ENCODE measurements around the gene CRLF2. TPM values are rescaled to one million over a fixed set of nuclear protein-coding genes. Genes with fewer than 3 reads are reported as not detected.

Gene CRLF2
- polyA plus RNA-seq, 12 donors: 0.14 TPM; not detected in 11

Other genes with a start within 250 kb of the CRLF2 start
- 10 to 100 TPM in 1 of 12 donors, 1 to 10 TPM in 9, not detected in 2; 2.0 to 10.4 (median 4.0) TPM for gene CSF2RA, start 56.2 kb upstream of the CRLF2 start, polyA plus RNA-seq (ENCODE audit: insufficient read length in 12 of 12)
- gene IL3RA, start 124.1 kb upstream of the CRLF2 start, polyA plus RNA-seq (ENCODE audit: insufficient read length in 12 of 12): 10 to 100 TPM in 10 of 12 donors, 1 to 10 TPM in 1, not detected in 1; 6.4 to 24.9 (median 15.4) TPM
- gene SLC25A6, start 179.5 kb upstream of the CRLF2 start, polyA plus RNA-seq (ENCODE audit: insufficient read length in 12 of 12): 100 to 1,000 TPM in 11 of 12 donors, not detected in 1; 328 to 483 (median 427) TPM
- 10 to 100 TPM in 11 of 12 donors, not detected in 1; 15.5 to 27.7 (median 20.0) TPM for gene ASMTL, start 240.3 kb upstream of the CRLF2 start, polyA plus RNA-seq (ENCODE audit: insufficient read length in 12 of 12)

Measured in muscle of arm (tissue), 12 donors.